Testis (tissue), 2 donors: ENCODE results near the gene SRD5A3.

Source experiments
- POLR2A ChIP-seq: fragments of 450-650 bp; IDR thresholded peaks from one replicate; pipeline ENCODE4 v1.6.1; 2017; ENCODE audit warnings: antibody characterized with exemption, mild to moderate bottlenecking, moderate library complexity
- TF ChIP-seq, protein P1 (sequence below), 3 experiments: fragments of 450-650 bp in 2 of 3; fragments of 200-600 bp in 1 of 3; sonication (generic) in 1 of 3; IDR thresholded peaks; one replicate each; pipeline ENCODE4 v1.5.1; 2016 to 2019; ENCODE audit warnings: antibody characterized with exemption in 3 of 3, mild to moderate bottlenecking in 2 of 3, moderate library complexity in 1 of 3

DNA sequence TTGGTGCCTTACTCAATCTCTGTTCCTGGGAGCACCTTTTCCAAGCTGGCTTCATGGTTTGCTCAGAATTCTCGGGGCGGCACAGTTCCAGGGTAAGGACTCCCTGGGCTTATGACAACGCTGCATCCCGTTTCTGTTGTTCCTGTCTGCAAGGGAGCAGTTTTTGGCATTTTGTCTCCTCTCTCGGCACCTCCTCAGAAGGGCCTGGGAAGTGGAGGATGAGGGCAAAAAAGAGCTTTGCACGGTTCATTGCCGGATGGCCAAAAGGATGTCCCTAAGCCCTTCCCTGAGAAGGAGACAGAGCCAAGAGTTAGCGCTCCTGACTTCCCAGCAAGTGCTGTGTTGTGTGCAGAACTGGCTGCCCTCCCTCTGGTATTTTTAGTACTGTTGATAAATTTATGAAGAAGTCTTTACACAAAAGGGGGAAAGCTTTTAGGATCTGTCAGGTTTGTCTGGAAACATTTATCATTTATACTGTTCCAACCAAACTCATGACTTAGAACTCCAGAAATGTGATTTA lies 13.4 kb downstream of the SRD5A3 start:
- TF ChIP-seq, protein P1, sequence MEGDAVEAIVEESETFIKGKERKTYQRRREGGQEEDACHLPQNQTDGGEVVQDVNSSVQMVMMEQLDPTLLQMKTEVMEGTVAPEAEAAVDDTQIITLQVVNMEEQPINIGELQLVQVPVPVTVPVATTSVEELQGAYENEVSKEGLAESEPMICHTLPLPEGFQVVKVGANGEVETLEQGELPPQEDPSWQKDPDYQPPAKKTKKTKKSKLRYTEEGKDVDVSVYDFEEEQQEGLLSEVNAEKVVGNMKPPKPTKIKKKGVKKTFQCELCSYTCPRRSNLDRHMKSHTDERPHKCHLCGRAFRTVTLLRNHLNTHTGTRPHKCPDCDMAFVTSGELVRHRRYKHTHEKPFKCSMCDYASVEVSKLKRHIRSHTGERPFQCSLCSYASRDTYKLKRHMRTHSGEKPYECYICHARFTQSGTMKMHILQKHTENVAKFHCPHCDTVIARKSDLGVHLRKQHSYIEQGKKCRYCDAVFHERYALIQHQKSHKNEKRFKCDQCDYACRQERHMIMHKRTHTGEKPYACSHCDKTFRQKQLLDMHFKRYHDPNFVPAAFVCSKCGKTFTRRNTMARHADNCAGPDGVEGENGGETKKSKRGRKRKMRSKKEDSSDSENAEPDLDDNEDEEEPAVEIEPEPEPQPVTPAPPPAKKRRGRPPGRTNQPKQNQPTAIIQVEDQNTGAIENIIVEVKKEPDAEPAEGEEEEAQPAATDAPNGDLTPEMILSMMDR (IDR thresholded peaks at IDR 0.05), result no peak
- TF ChIP-seq POLR2A, result no peak
